ENCODE measurements around the gene MIF4GD. TPM values are rescaled to one million over a fixed set of nuclear protein-coding genes. Genes with fewer than 3 reads are reported as not detected.

Gene MIF4GD
- total and polyA plus RNA-seq, 9 of the 15 experiments (the other 6 are each of a cell fraction or from before 2014, with no cell fraction given) = 11.8 to 63.8 (median 28.1) TPM

DNA sequence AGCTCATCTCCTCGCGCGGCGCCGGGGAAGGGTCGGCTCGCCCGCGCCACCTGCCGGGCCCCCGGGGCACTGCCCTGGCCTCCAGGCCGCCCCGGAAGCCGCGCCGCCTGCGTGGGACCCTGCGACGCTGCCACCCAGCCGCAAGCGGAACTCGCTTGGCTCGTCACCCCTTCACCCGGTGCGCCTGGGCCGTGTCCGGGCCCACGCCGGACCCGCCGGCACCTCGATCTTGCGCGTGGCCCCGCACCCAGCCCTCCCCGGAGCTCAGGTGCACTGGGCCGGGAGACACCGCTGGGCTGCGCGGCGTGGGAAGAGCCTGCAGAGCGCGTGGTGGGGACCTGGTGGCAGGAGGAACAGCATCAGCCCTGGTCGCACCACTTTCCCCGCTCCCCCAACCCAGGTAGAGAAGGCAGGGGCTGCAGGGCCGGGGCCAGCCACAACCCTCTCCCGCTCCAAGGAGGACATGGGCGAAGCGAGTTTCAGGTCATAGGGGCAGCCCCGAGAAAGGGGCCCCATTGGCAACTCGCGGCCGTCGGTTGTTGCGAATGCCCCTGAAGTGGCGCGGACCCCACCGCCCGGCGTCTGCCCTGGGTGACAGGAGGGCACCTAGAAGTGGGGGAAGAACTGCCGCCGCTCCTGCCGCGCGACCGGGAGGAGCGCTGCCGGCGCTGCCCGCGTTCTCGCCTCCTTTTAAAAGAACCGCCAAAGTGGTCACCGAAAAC, 363 bp upstream of the MIF4GD start (continued):
- TF ChIP-seq KLF16 (IDR thresholded peaks at IDR 0.05) (no peak), ZNF699 (CRISPR knock-in tag; IDR thresholded peaks at IDR 0.05; ENCODE audit: insufficient replicate concordance) (no peak), ZNF121 (CRISPR knock-in tag; conservative IDR thresholded peaks at IDR 0.05) (no peak), TSC22D4 (tag; IDR thresholded peaks at IDR 0.05) (no peak), MAFF (IDR thresholded peaks at IDR 0.05; ENCODE audit: low read length) (no peak), NELFE (IDR thresholded peaks at IDR 0.05; ENCODE audit: insufficient read depth, insufficient read length) (no peak), ZNF445 (CRISPR knock-in tag; IDR thresholded peaks at IDR 0.05; ENCODE audit: low read depth) (no peak)
- TF ChIP-seq, protein P1, sequence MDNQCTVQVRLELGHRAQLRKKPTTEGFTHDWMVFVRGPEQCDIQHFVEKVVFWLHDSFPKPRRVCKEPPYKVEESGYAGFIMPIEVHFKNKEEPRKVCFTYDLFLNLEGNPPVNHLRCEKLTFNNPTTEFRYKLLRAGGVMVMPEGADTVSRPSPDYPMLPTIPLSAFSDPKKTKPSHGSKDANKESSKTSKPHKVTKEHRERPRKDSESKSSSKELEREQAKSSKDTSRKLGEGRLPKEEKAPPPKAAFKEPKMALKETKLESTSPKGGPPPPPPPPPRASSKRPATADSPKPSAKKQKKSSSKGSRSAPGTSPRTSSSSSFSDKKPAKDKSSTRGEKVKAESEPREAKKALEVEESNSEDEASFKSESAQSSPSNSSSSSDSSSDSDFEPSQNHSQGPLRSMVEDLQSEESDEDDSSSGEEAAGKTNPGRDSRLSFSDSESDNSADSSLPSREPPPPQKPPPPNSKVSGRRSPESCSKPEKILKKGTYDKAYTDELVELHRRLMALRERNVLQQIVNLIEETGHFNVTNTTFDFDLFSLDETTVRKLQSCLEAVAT (IDR thresholded peaks at IDR 0.05) = no peak
- TF ChIP-seq, protein P2, sequence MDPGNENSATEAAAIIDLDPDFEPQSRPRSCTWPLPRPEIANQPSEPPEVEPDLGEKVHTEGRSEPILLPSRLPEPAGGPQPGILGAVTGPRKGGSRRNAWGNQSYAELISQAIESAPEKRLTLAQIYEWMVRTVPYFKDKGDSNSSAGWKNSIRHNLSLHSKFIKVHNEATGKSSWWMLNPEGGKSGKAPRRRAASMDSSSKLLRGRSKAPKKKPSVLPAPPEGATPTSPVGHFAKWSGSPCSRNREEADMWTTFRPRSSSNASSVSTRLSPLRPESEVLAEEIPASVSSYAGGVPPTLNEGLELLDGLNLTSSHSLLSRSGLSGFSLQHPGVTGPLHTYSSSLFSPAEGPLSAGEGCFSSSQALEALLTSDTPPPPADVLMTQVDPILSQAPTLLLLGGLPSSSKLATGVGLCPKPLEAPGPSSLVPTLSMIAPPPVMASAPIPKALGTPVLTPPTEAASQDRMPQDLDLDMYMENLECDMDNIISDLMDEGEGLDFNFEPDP (CRISPR knock-in tag; IDR thresholded peaks at IDR 0.05) = no peak
- TF ChIP-seq, protein P3, sequence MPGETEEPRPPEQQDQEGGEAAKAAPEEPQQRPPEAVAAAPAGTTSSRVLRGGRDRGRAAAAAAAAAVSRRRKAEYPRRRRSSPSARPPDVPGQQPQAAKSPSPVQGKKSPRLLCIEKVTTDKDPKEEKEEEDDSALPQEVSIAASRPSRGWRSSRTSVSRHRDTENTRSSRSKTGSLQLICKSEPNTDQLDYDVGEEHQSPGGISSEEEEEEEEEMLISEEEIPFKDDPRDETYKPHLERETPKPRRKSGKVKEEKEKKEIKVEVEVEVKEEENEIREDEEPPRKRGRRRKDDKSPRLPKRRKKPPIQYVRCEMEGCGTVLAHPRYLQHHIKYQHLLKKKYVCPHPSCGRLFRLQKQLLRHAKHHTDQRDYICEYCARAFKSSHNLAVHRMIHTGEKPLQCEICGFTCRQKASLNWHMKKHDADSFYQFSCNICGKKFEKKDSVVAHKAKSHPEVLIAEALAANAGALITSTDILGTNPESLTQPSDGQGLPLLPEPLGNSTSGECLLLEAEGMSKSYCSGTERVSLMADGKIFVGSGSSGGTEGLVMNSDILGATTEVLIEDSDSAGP (CRISPR knock-in tag; IDR thresholded peaks at IDR 0.05) = no peak
- TF ChIP-seq, protein P4, sequence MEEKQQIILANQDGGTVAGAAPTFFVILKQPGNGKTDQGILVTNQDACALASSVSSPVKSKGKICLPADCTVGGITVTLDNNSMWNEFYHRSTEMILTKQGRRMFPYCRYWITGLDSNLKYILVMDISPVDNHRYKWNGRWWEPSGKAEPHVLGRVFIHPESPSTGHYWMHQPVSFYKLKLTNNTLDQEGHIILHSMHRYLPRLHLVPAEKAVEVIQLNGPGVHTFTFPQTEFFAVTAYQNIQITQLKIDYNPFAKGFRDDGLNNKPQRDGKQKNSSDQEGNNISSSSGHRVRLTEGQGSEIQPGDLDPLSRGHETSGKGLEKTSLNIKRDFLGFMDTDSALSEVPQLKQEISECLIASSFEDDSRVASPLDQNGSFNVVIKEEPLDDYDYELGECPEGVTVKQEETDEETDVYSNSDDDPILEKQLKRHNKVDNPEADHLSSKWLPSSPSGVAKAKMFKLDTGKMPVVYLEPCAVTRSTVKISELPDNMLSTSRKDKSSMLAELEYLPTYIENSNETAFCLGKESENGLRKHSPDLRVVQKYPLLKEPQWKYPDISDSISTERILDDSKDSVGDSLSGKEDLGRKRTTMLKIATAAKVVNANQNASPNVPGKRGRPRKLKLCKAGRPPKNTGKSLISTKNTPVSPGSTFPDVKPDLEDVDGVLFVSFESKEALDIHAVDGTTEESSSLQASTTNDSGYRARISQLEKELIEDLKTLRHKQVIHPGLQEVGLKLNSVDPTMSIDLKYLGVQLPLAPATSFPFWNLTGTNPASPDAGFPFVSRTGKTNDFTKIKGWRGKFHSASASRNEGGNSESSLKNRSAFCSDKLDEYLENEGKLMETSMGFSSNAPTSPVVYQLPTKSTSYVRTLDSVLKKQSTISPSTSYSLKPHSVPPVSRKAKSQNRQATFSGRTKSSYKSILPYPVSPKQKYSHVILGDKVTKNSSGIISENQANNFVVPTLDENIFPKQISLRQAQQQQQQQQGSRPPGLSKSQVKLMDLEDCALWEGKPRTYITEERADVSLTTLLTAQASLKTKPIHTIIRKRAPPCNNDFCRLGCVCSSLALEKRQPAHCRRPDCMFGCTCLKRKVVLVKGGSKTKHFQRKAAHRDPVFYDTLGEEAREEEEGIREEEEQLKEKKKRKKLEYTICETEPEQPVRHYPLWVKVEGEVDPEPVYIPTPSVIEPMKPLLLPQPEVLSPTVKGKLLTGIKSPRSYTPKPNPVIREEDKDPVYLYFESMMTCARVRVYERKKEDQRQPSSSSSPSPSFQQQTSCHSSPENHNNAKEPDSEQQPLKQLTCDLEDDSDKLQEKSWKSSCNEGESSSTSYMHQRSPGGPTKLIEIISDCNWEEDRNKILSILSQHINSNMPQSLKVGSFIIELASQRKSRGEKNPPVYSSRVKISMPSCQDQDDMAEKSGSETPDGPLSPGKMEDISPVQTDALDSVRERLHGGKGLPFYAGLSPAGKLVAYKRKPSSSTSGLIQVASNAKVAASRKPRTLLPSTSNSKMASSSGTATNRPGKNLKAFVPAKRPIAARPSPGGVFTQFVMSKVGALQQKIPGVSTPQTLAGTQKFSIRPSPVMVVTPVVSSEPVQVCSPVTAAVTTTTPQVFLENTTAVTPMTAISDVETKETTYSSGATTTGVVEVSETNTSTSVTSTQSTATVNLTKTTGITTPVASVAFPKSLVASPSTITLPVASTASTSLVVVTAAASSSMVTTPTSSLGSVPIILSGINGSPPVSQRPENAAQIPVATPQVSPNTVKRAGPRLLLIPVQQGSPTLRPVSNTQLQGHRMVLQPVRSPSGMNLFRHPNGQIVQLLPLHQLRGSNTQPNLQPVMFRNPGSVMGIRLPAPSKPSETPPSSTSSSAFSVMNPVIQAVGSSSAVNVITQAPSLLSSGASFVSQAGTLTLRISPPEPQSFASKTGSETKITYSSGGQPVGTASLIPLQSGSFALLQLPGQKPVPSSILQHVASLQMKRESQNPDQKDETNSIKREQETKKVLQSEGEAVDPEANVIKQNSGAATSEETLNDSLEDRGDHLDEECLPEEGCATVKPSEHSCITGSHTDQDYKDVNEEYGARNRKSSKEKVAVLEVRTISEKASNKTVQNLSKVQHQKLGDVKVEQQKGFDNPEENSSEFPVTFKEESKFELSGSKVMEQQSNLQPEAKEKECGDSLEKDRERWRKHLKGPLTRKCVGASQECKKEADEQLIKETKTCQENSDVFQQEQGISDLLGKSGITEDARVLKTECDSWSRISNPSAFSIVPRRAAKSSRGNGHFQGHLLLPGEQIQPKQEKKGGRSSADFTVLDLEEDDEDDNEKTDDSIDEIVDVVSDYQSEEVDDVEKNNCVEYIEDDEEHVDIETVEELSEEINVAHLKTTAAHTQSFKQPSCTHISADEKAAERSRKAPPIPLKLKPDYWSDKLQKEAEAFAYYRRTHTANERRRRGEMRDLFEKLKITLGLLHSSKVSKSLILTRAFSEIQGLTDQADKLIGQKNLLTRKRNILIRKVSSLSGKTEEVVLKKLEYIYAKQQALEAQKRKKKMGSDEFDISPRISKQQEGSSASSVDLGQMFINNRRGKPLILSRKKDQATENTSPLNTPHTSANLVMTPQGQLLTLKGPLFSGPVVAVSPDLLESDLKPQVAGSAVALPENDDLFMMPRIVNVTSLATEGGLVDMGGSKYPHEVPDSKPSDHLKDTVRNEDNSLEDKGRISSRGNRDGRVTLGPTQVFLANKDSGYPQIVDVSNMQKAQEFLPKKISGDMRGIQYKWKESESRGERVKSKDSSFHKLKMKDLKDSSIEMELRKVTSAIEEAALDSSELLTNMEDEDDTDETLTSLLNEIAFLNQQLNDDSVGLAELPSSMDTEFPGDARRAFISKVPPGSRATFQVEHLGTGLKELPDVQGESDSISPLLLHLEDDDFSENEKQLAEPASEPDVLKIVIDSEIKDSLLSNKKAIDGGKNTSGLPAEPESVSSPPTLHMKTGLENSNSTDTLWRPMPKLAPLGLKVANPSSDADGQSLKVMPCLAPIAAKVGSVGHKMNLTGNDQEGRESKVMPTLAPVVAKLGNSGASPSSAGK (IDR thresholded peaks at IDR 0.05) = peak; percentile 78

Measured in K562 (cell line).